IMR-90 (cell line): ENCODE results near the gene IL1F10.

Experiments
- BHLHE40 ChIP-seq: fragments of 150-350 bp; IDR thresholded peaks from 2 replicates; pipeline ENCODE4 v1.6.1; 2016; ENCODE audit warnings: mild to moderate bottlenecking, low read depth, low read length
- CEBPB ChIP-seq: IDR thresholded peaks from 2 replicates; pipeline ENCODE4 v1.6.1; 2012; ENCODE audit warnings: low read depth, low read length, improper control_type of control experiment
- CHD1 ChIP-seq: IDR thresholded peaks from 2 replicates; pipeline ENCODE4 v1.6.1; 2012; ENCODE audit warnings: low read depth, low read length, improper control_type of control experiment
- ELK1 ChIP-seq: fragments of 150-350 bp; IDR thresholded peaks from 2 replicates; pipeline ENCODE4 v1.6.1; 2016; ENCODE audit warnings: low read depth, mild to moderate bottlenecking, low read length, moderate library complexity, borderline replicate concordance
- MAFK ChIP-seq: IDR thresholded peaks from 2 replicates; pipeline ENCODE4 v1.6.1; 2012; ENCODE audit warnings: low read depth, low read length, improper control_type of control experiment
- MAZ ChIP-seq: IDR thresholded peaks from 2 replicates; pipeline ENCODE4 v1.6.1; 2012; ENCODE audit warnings: low read depth, mild to moderate bottlenecking, low read length, improper control_type of control experiment, moderate library complexity, borderline replicate concordance
- MXI1 ChIP-seq: IDR thresholded peaks from 2 replicates; pipeline ENCODE4 v1.6.1; 2012; ENCODE audit warnings: low read depth, mild to moderate bottlenecking, low read length, moderate library complexity, borderline replicate concordance
- POLR2A ChIP-seq: IDR thresholded peaks from 2 replicates; pipeline ENCODE4 v1.6.1; 2012; ENCODE audit warnings: mild to moderate bottlenecking, low read depth, low read length
- RAD21 ChIP-seq: IDR thresholded peaks from 2 replicates; pipeline ENCODE4 v1.6.1; 2012; ENCODE audit warnings: low read length, improper control_type of control experiment
- RCOR1 ChIP-seq: IDR thresholded peaks from 2 replicates; pipeline ENCODE4 v1.6.1; 2012; ENCODE audit warnings: mild to moderate bottlenecking, low read length, improper control_type of control experiment; ENCODE audit not compliant: insufficient replicate concordance
- RFX5 ChIP-seq: IDR thresholded peaks from 2 replicates; pipeline ENCODE4 v1.8.0; 2012; ENCODE audit warnings: low read depth, mild to moderate bottlenecking, low read length, moderate library complexity
- SMC3 ChIP-seq: fragments of 150-350 bp; IDR thresholded peaks from 2 replicates; pipeline ENCODE4 v1.6.1; 2016; ENCODE audit warnings: low read depth, mild to moderate bottlenecking, antibody characterized with exemption, low read length, moderate library complexity
- USF2 ChIP-seq: fragments of 150-350 bp; IDR thresholded peaks from 2 replicates; pipeline ENCODE4 v1.6.1; 2017; ENCODE audit warnings: mild to moderate bottlenecking, antibody characterized with exemption, low read length, low read depth
- TF ChIP-seq, protein P1 (sequence below): conservative IDR thresholded peaks from 2 replicates; pipeline ENCODE4 v1.5.1; 2012; ENCODE audit warnings: mild to moderate bottlenecking, low read depth, low read length, improper control_type of control experiment

GRCh38 chr2:113034016-113034415 lies 33.8 kb upstream of the IL1F10 start:
- TF ChIP-seq ELK1, result no peak
- TF ChIP-seq, protein P1, sequence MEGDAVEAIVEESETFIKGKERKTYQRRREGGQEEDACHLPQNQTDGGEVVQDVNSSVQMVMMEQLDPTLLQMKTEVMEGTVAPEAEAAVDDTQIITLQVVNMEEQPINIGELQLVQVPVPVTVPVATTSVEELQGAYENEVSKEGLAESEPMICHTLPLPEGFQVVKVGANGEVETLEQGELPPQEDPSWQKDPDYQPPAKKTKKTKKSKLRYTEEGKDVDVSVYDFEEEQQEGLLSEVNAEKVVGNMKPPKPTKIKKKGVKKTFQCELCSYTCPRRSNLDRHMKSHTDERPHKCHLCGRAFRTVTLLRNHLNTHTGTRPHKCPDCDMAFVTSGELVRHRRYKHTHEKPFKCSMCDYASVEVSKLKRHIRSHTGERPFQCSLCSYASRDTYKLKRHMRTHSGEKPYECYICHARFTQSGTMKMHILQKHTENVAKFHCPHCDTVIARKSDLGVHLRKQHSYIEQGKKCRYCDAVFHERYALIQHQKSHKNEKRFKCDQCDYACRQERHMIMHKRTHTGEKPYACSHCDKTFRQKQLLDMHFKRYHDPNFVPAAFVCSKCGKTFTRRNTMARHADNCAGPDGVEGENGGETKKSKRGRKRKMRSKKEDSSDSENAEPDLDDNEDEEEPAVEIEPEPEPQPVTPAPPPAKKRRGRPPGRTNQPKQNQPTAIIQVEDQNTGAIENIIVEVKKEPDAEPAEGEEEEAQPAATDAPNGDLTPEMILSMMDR, result no peak
- TF ChIP-seq POLR2A, result no peak
- no peak for TF ChIP-seq RCOR1
- TF ChIP-seq USF2, result no peak
- no peak for TF ChIP-seq MAFK
- no peak for TF ChIP-seq SMC3
- TF ChIP-seq CEBPB, result no peak
- TF ChIP-seq CHD1, result no peak
- no peak for TF ChIP-seq BHLHE40
- no peak for TF ChIP-seq MXI1
- no peak for TF ChIP-seq RAD21
- no peak for TF ChIP-seq RFX5
- no peak for TF ChIP-seq MAZ
